HG02852 (cell line): ENCODE results near the gene AP3D1.

Experiments used
- ATAC-seq: cut with Tn5 transposase; IDR thresholded peaks from one replicate; pipeline ENCODE4 v1.9.1; 2021; ENCODE audit warnings: mild to moderate bottlenecking, moderate library complexity; ENCODE audit not compliant: unreplicated experiment

AP3D1 gene

DNA sequence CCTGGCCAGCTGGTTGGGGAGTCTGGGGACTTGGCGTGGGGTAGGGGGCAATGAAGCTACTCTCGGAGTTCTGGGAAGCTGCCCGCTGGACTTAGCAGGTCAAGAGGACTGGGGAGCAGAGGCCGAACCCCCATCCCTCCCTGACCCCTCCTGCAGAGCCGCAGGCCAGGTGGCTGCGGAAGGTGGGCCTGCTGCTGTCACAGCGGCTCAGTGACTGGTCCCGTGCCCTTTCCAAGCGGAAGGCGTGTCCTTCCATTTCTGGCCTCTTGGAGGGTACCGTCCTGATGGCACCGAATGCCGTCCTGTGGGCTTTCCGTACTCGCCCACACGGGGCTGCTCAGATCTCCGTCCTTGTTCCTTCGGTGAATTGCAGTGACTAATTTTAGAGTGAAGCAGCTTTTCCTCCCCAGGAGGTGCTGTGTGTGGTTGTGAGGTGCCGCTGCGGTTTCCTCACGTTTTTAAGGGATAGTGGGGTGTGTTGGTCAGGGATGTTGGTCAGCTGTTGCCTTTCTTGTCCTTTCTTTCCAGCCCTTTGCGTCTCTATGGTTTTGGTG is 33.1 kb upstream of the AP3D1 start:
- ATAC-seq = no peak

DNA sequence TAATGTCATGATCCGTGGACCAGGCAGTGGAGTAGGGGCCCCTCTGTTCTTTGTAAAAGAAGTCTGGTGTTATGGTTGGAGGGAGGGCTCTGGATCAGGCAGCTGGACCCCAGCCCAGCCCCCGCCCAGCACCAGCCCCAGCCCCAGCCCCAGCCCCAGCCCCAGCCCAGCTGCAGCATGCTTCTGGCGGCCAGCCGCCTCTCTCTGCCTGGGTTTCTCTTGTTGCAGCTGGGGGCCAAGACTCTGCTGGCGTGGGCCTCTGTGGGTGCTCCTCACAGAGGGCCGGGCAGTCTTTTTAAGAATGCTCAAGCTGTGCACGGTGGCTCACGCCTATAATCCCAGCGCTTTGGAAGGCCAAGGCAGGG is 30.2 kb upstream of the AP3D1 start:
- no peak for ATAC-seq

DNA sequence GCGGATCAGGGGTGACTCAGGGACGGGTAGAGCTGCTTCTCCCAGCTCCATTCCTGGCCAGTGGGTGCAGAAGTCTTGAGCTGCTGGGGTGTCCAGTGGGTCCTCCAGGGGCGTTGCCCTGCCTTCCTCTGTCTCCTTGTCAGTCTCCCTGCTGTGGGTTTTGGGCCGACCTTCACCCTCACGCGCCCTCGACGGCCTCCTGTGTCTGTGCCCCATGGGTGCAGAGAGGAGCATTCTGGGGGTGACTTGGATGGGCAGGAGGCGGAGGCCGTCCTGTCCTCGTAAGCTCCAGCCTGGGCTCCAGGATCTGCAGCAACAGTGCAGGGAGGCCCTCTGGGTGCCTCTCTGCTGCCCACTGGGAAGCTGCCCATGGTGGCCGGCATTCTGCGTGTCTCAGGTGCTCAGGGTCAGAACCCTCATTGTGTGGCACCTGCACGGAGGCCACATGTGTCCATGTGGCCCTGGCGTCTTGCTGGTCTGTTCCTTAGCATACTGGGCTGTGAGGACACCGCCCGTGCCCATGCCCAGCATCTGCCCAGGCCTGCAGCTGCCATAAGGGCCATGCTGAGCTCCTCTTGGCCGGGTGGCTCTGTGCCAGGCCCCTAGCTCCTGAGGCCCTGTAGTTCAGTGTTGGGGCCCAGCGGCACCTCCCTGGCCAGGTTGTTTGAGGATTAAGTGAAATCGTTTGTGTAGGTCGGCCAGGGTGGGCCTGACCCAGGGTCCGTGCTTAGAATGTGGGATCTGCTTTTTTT is 29.7 kb upstream of the AP3D1 start:
- ATAC-seq = no peak

DNA sequence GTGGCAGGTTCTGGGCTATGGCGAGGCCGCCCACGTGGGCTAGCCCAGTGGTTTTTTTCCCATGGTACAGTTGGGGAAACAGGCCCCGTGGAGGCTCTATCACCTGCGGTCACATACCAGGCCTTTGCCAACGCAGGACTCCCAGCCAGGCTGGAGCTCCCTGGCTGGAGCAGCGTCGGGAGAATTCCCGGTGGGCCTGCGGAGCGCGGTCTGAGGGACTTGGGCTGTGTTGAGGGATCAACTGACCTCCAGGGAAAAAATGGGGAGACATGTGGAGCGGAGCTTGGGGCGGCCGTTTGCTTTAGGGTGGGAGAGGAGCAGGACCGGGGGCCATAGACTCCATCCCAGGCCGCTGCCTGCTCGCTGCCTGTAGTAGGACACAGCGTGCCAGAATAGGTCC is 28.7 kb upstream of the AP3D1 start:
- ATAC-seq = no peak

DNA sequence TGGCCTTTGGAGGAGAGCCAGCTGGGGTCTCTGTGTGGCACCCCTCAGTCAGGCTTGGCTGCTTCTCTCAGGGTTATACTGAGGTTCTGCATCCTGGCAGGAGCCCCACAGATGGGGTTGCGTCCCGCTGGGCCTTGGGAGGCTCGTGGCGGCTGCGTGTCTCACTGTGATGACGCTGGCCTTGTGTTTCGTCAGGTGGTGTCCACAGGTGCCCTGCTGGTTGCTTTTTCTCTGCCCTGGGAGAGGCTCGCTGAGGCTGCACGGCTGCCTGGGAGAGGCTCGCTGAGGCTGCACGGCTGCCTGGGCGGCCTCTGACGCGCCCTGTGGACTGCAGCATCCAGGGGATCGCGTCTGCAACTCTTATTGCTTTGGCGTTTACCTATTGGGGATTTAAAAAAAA is 27.7 kb upstream of the AP3D1 start:
- no peak for ATAC-seq

DNA sequence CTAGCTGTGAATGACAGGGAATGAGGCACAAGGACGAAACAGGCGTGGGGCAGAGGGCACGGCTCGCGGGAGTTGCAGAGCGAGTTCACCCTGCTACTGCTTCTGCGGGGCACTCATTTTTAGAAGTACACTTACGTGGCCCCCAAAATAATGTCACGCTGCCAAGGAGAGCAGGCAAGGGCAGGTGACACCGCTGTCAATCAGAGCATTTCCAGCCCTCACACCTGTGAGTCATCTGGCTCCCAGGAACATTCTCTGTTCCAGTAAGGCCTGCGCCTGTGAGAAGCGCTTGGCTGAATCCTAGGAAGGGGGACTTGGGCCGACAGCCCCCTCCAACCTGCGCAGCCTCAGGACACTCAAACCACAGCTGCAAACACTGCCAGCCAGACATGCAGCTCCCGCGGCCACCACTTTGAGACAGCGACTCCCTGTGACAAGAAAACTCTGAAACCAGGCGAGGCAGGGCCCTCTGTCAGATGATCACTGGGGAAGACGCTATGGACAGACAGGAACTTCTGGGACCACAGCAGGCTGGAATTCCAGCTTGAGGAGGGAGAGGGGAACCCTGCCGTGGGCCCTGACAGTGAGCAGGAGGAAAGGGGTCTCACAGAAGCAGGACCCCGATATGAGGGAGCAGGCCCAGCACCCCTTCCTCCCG is 25.1 kb upstream of the AP3D1 start:
- no peak for ATAC-seq

DNA sequence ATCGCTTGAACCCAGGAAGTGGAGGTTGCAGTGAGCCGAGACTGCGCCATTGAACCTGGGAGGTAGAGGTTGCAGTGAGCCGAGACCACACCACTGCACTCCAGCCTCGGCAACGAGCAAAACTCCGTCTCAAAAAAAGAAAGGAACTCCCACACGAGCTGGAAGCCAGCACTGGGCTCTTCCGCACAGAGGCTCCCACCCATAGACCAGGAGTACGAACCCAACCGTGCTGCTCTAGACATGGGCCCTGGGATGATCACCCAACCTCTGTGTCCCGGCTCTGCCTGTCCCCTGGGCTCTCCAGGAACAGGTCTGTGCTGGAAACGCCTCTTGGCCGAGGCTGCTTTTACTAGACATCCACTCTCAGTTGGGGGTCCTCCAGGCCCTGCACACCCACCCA is 24.4 kb upstream of the AP3D1 start:
- ATAC-seq = no peak

DNA sequence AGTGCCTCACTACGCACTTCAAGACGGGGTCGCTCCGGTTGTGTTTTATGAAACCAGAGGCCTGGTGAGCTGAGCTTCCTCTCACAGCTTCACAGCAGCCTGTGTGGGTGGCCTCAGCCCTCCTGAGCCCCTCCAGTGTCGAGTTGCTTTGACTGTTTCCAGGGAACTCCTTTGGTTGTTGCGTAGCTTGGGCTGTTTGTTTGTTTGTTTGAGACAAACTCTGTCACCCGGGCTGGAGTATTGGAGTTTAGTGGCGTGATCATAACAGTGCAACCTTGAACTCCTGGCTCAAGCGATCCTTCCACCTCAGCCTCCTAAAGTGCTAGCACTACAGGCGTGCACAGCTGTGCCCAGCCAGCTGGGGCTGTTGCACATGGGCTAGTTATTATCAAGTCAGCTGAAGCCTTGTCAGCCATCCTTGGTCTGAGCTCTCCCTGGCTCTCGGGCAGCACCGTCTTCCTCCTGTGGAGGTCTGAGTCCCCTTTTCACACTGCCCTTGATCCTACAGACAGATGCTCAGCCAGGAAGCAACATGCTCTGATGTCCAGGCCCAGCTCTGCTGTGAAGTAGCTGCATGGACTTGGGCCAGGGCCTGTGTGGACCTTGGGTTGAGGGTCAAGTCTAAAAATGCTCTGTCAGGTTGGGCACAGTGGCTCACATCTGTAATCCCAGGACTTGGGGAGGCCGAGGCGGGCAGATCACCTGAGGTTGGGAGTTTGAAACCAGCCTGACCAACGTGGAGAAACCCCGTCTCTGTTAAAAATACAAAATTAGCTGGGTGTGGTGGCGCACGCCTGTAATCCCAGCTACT is 22.6 kb upstream of the AP3D1 start:
- ATAC-seq = no peak

DNA sequence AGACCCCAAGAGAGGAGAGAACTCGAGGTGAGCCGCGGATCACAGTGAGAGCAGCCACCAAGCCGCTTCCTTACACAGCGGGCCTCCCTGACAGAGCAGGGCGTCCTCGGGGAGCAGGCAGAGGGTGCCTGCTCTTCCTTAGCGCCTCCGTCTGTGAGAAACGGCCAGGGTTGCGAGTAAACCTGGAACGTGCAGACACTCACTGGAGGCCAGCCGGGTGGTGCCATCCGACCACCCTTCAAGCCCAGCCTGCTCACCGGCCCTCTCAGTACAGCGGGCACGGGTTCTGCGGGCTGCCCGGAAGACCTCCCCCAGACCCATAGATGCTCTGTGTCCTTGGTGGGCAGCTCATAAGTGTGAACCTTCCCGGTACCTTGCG is 22.0 kb upstream of the AP3D1 start:
- ATAC-seq = no peak

DNA sequence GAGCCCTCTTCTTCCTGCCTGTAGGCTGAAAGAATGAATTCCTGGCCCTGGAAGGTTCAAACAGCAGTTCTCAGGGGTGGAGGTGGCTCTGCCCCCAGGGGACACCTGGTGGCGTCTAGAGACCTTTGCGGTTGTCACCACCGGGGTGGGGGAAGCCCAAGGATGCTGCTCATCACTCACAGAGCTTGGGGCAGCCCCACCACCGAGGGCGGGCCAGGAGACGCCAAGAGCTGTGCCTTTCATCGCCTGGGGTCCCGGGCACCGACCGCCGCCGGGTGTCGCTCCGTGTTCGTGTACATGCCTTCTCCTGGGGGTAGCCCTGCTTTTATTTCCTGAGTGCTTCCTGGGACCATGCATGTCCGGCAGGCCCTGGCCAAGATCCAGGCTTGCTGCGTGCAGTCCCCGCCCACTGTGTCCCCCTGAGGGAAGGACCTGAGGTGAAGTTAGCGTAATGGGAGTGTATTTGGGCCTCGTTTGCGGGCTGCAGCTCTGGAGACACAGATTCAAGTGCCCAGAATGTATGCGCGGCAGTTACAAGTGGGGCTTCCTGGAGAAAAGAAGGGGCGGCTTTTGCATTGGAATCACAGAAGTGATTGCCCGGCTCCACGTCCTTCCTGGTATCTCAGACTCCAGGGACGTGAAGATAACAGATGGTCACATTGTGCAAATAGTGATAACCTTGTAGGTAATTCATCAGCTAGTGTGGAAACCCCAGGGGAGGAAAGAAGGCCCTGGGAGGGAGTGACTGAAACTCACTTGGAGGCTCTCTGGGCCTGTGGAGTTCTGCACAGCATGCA is 20.2 kb upstream of the AP3D1 start:
- peak; percentile 61 for ATAC-seq

DNA sequence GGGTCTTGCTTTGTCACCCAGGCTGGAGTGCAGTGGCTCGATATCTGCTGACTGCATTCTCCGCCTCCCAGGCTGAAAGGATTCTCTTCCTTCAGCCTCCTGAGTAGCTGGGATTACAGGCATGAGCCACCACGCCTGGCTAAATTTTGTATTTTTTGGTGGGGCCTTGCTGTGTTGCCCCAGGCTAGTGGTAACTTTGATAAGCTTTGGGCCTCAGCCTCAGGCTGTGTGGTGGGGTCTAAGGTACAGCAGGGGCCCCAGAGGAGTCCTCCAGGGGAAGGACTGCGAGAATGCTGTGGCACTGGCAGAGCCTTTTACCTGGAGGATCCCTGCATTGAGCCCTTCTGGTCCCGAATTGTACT is 19.6 kb upstream of the AP3D1 start:
- peak; percentile 10 for ATAC-seq

DNA sequence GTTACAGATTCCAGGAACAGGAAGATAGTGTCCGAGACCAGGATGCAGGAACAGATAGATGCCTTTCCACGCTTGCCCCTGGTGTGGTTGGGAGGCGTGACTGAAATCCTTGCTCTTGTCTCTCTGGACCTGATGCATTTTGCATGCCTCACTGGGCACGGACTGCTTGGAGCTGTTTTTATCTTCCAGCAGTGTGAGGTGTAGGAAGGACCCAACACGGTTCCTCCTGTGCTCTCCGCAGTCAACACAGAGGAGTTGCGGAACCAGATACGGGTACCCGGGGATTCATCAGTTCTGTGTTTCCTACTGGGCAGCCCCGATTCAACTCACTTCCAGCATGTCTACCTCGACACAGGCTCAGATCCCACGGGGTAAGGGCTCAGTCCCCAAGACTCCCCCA is 18.9 kb upstream of the AP3D1 start:
- ATAC-seq = no peak

DNA sequence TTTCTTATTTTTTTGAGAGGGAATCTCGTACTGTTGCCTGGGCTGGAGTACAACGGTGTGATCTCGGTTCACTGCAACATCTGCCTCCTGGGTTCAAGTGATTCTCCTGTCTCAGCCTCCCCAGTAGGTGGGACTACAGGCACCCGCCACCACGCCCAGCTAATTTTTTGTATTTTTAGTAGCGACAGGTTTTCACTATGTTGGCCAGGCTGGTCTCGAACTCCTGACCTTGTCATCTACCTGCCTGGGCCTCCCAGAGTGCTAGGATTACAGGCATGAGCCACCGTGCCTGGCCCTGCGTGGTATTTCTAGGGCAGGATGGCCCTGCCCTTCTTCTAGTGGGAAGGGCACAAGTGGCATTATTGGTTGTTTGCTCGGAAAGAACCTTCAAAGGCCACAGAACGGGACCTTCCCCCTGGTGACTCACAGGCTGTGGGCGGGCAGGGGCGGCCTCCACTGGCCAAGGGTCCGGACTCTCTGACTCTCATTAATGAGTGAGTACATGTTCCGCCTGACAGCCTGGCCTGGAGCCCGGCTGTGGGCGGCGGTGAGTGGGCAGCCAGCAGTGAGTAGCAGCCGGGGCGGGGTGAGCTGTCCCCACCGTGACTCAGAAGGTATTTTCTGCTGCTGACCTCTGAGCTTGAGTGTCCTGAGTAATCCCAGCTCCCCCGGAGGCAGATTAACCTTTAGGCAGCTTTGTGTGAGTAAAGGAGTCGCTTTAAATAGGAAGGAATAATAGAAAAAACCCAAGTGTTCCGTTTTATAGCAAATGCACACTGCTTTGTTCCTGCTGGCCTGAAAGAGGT is 17.5 kb upstream of the AP3D1 start:
- ATAC-seq = peak; percentile 39

DNA sequence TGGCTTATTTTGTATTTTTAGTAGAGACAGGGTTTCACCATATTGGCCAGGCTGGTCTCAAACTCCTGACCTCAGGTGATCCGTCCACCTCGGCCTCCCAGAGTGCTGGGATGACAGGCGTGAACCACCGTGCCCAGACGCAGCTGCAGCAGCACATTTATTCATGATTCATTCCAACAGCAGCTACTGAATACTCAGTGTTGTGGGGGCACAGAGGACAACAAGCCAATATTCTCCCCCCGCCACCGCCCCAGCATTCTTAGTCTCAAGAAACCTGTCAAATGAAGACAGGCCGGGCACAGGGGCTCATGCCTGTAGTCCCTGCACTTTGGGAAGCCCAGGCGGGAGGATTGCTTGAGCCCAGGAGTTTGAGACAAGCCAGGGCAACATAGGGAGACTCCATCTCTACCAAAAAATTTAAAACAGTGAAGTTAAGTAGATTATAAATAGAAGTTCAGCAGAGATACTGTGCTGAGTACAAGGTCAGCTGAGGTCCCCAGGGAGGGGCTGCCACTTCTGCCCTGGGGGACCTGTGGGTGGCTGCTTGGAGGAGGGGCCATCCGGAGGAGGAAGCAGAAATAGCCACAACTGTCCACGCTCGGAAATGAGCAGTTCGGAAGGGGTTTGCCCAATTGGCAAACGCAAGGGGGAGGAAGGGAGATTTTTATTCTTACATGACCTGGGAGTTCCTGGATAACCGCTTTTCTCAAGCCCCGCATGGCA is 16.7 kb upstream of the AP3D1 start:
- ATAC-seq = no peak

DNA sequence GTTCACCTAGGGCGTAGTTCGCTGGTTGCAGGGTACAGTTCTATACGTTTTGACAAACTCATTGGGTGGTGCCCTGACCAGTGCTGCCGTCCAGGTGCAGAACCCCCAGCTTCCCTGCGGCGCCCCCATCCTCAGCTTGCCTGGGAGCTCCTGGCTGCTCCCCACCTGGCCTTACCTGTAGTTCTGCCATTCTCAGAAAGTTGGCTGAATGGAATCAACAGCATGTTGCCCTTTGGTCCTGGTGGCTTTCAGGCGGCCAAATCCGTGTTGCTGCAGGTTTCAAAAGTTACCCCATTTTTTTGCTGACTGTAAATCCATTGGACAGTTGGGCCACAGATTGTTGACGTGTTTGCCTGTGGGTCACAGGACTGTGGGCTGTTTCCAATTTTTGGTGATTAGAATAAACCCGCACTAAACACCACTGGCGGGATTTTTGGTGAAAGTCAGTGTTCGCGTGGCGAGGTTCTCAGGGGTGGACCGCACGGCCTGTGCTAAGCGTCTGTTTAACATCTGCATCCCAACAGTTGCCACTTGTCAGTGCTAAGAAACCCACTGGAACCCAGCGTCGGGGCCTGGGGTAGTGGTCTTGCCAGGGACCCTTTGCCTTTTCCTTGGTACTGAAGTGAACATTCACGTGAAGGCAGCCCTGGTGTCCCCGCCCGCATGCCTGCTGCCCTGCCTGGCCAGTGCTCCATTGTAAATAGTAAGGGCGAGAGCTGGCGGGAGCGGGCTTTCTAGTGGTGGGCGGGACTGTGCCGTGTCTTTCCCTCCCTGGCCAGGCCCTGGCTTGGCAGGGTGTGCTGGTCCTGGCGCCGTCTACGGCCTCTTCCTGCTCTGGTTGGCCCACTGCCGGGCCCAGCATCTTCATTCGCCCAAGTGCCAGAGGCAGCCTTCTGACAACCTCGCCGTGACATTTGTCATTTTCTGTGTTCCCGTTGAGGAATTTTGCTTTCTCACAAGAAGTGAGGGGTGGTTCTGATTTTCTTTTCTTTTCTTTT is 15.7 kb upstream of the AP3D1 start:
- ATAC-seq = no peak

DNA sequence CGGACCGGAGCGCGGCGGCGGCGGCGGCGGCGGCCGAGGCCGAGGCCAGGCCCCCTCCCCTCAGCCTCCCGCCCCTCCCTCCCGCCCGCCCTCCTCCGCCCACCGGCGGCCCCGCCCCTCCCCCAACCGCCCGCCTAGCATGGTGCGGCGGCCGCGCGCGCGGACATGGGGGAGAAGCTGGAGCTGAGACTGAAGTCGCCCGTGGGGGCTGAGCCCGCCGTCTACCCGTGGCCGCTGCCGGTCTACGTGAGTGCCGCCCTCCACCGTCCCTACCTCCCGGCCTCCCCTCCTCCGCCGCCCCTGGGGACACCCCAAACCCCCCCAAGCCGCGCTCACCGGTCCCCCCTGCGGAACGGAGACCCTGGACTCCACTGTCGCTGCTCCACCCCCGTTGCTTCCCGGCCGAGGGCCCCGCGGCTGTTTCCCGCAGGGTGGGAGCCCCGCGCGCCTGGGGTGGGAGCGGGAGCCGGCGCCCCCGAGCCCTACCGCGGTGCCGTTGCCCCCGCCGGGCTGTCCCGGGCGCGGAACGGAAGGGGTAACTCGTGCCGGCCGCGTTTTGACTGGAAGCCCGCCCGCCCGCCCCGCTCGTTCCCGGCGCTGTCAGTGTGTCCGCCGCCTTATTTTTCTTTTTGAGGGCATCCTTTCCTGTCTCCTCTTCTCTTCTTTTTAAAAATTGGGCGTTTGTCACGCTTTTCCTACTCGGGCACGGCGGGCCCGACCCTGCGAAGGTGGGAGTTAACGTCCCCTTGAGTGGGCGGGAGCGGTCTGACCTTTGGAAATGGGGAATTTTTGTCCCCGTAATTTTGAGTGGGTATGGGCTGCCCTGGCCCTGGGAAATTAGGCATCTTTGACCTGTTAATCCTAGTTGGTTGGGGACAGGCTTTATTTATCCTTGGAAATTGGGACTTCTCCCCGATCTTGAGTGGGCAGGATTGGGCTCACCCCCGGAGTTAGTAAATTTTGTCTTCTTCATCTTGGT is 12.9 kb upstream of the AP3D1 start:
- peak; percentile 21 for ATAC-seq

DNA sequence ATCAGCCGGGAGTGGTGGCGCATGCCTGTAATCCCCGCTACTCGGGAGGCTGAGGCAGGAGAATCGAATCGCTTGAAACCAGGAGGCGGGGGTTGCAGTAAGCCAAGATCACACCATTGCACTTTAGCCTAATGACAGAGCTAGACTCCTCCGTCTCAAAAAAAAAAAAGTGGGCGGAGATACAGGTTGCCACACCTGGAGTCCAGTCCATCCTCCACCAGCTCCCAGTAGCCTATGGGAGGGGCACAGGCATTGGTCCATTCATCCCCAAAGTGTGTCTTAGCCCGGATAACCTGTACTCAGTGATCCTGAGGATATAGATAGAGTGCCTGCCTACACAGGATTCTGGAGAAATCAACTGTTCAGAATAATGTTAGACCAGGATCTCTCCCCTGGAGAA is 9.0 kb upstream of the AP3D1 start:
- no peak for ATAC-seq
